Activated CD8-positive, alpha-beta T cell treated with anti-CD3 and anti-CD28 coated beads, Interleukin-2, amount 10 ng/mL, durations not matched to agents 7 days and 5 days (primary cell): Measurements from ENCODE around the gene CFAP54. TPM values are rescaled to one million over a fixed set of nuclear protein-coding genes. Genes with fewer than 3 reads are reported as not detected.

ENCODE experiments used
- ATAC-seq: fragments of 150-1000 bp; cut with Tn5 transposase; one replicate; pipeline ENCODE4 v1.10.0; 2021; ENCODE audit warnings: moderate library complexity
- CTCF ChIA-PET: fragments of 350-600 bp; sonication (Branson Sonifier 250); formaldehyde crosslinking; loops from one replicate; lab custom pipeline; 2021; ENCODE audit warnings: antibody characterized with exemption; lab: Charles Lee
- POLR2A ChIA-PET: fragments of 350-600 bp; sonication (Branson Sonifier 250); formaldehyde crosslinking; loops from one replicate; lab custom pipeline; 2021; ENCODE audit warnings: antibody characterized with exemption; lab: Charles Lee
- DNase-seq: peaks from one replicate; pipeline ENCODE4 v3.0.0-alpha.2; 2020
- H3K27ac Mint-ChIP-seq: one replicate; pipeline ENCODE4 v1.8.0; 2021; ENCODE audit warnings: mild to moderate bottlenecking, mixed read lengths
- H3K27me3 Mint-ChIP-seq: one replicate; pipeline ENCODE4 v1.8.0; 2021; ENCODE audit warnings: low read depth, mixed read lengths
- H3K36me3 Mint-ChIP-seq: one replicate; pipeline ENCODE4 v1.8.0; 2021; ENCODE audit warnings: low read depth, mixed read lengths
- H3K4me1 Mint-ChIP-seq: one replicate; pipeline ENCODE4 v1.8.0; 2021; ENCODE audit warnings: low read depth, mixed read lengths
- H3K4me3 Mint-ChIP-seq: one replicate; pipeline ENCODE4 v1.8.0; 2021; ENCODE audit warnings: mild to moderate bottlenecking, mixed read lengths
- H3K9me3 Mint-ChIP-seq: one replicate; pipeline ENCODE4 v1.8.0; 2022; ENCODE audit warnings: mixed read lengths; ENCODE audit not compliant: insufficient read depth
- total RNA-seq, 2 experiments: library from RNA; stranded (reverse); gene quantifications; one replicate each; pipeline ENCODE4 v1.2.3, GENCODE V29; 2021

Gene CFAP54
- total RNA-seq, 2 experiments from 2014 or later, result 0.18 to 1.2 TPM

DNA sequence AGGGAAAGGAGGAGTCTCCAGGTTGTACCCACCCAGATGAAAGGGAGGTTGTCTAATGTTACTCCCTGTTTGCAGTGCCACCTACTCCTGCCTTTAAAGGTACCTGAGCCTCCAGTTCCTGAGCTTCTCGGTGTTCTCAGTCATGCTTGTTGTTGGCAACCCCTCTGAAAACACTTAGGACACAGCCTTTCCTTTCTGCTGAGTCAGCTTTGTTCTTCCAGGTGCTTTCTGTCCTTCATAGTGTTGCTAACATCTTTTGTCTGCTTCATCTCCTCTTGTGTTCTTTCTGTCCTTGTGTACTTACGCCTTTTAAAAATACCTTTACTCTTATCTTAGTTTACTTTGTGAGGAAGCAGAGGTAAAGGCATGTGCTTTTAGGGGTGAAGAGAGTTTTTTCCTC is 320.7 kb downstream of the CFAP54 start:
- DNase-seq (no peak), ATAC-seq (no peak)
- H3K36me3 Mint-ChIP-seq, result no peaks in the 10 kb centered on the region
- CTCF ChIA-PET, result no interaction called here
- H3K4me3 Mint-ChIP-seq, result no peak overlapping the region
- no peaks in the 10 kb centered on the region for H3K27me3 Mint-ChIP-seq
- H3K4me1 Mint-ChIP-seq, result no peaks in the 10 kb centered on the region
- POLR2A ChIA-PET, result no interaction called here
- no peaks in the 10 kb centered on the region for H3K9me3 Mint-ChIP-seq
- H3K27ac Mint-ChIP-seq, result no peak overlapping the region

DNA sequence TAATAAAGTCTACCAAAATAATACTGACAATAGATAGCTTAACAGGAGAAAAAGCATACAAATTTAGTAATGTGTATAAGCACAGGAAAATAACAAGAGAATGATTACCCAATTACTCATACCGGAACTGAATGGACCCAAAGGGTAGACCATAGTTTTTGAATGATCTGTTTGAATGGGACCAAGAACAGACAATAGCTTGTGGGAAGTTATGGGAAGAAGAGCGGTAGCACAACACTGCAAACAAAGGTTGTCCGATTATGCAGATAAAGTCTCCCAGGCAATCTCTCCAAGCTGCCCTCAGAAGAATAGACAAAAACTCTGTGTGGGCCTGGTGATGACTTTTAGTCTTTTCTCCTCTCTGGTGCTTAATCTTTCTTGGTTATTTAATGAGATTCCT is 321.1 kb downstream of the CFAP54 start:
- H3K4me3 Mint-ChIP-seq, result no peak overlapping the region
- H3K4me1 Mint-ChIP-seq, result no peaks in the 10 kb centered on the region
- no peaks in the 10 kb centered on the region for H3K9me3 Mint-ChIP-seq
- ATAC-seq (no peak), DNase-seq (no peak)
- no peak overlapping the region for H3K27ac Mint-ChIP-seq
- H3K36me3 Mint-ChIP-seq, result no peaks in the 10 kb centered on the region
- CTCF ChIA-PET, result interaction anchor here (1.5 kb wide), 1 partner anchor 16 kb away, joined by 3 read pairs; no protein-coding TSS in a partner anchor
- H3K27me3 Mint-ChIP-seq, result no peaks in the 10 kb centered on the region
- POLR2A ChIA-PET, result no interaction called here

DNA sequence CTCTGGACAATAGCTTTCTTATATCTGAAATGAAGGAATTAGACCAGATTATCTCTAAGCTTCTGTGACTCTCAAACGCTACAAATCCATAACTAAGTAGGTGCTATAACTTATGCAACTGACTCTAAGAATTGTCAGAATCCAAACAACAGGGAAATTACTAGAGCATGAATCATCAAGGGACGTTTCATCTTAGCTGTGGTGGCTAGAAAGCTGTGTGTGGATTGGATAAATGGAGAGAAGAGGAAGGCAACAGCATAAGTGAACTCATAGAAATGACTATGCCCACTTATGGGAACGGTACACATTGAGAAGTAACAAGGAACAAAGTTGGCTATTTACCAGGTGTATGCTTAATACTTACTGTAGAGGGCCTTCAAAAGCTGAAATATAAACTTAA is 321.7 kb downstream of the CFAP54 start:
- no peaks in the 10 kb centered on the region for H3K27me3 Mint-ChIP-seq
- no peak for ATAC-seq
- ChIA-PET CTCF (interaction anchor here (1.5 kb wide), 1 partner anchor 17 kb away, joined by 3 read pairs; no protein-coding TSS in a partner anchor), POLR2A (no interaction called here)
- no peak overlapping the region for H3K27ac Mint-ChIP-seq
- no peaks in the 10 kb centered on the region for H3K4me1 Mint-ChIP-seq
- no peak overlapping the region for H3K4me3 Mint-ChIP-seq
- DNase-seq, result no peak
- H3K9me3 Mint-ChIP-seq, result no peaks in the 10 kb centered on the region
- no peaks in the 10 kb centered on the region for H3K36me3 Mint-ChIP-seq

DNA sequence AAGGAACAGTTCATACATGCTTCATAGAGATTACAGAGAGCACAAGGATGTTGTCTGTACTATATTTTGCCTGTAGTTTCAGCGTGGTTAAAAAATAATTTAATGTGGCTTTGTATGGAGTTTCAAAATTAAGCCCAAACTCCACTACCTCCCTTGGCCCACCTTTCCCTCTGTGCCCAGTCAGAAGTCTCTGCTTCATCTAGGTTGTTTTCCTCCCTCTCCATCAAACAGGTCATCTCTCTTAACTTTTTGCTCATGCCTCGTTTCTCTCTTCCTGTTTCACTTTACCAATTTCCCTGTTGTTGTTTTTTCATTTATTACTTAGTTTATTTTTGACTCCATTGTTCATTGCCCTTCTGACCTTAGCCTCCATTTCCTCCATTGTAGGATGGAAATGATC is 322.8 kb downstream of the CFAP54 start:
- ATAC-seq (no peak), DNase-seq (no peak)
- ChIA-PET POLR2A (no interaction called here), CTCF (interaction anchor here (1.5 kb wide), 1 partner anchor 18 kb away, joined by 3 read pairs; no protein-coding TSS in a partner anchor)
- H3K9me3 Mint-ChIP-seq, result no peaks in the 10 kb centered on the region
- no peaks in the 10 kb centered on the region for H3K27me3 Mint-ChIP-seq
- H3K27ac Mint-ChIP-seq, result no peak overlapping the region
- no peaks in the 10 kb centered on the region for H3K36me3 Mint-ChIP-seq
- H3K4me3 Mint-ChIP-seq, result no peak overlapping the region
- H3K4me1 Mint-ChIP-seq, result no peaks in the 10 kb centered on the region

DNA sequence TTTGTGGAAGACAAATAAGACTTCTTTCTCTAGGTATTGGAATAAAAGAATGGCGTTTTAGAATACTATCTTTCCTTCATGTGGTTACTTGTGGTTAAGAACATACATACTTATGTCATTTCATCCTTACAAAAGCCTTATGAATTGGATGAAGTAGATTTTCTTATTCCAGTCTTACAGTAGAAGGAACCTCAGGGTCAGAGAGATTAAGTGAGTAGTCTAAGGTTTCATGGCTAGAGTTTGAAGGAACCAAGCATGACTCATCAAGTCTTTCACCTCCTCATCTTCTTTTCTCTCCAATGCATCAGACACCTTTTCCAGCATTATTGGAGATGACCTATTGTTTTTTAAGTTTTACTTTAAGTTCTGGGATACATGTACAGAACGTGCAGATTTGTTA is 324.8 kb downstream of the CFAP54 start:
- Mint-ChIP-seq H3K36me3 (no peaks in the 10 kb centered on the region), H3K27ac (no peak overlapping the region), H3K27me3 (no peaks in the 10 kb centered on the region), H3K4me1 (no peaks in the 10 kb centered on the region), H3K4me3 (no peak overlapping the region), H3K9me3 (no peaks in the 10 kb centered on the region)
- ChIA-PET CTCF (no interaction called here), POLR2A (no interaction called here)
- ATAC-seq, result no peak
- no peak for DNase-seq

DNA sequence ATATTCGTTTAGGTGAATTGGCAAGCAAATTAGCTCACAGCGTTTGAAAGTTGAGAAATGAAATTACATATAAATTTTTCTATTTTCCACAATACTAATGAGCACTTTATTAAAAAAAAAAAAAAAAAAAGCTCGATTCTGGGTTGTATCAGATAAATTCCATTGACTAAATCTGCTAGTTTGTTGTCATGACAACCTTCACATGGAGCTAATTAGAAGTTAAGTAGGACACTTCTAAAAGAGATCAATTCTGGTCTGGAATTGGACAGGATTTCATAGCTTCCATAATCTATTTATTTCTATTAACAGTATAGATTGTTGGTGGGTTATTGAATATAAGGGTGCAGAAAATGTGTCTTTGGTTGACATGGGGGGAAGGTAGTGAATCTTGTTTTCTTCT is 332.2 kb downstream of the CFAP54 start:
- POLR2A ChIA-PET, result no interaction called here
- Mint-ChIP-seq H3K36me3 (no peaks in the 10 kb centered on the region), H3K27me3 (peaks cover 2% of the 10 kb centered on the region), H3K4me3 (no peak overlapping the region), H3K9me3 (no peaks in the 10 kb centered on the region), H3K4me1 (no peaks in the 10 kb centered on the region), H3K27ac (no peak overlapping the region)
- DNase-seq, result no peak
- CTCF ChIA-PET, result no interaction called here
- no peak for ATAC-seq

DNA sequence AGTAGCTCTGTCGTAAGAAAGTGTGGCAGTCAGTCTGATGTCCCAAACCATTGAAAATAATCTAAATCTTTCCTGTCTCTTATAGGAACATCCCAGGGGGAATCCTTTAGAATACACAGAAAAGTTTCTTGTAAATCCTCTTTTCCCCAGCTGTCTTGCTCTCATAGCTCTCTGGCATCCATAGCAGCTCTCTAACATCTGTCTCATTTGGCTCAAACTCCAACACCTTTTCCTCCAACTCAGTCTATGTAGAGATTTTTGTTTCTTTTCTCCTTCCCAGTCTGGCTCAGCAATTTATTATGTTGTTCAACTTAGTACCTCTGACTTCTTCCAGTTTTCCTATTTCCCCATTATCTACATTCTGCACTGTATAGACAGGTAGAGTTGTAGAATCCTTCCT is 333.3 kb downstream of the CFAP54 start:
- no peaks in the 10 kb centered on the region for H3K36me3 Mint-ChIP-seq
- ChIA-PET POLR2A (no interaction called here), CTCF (no interaction called here)
- H3K27ac Mint-ChIP-seq, result no peak overlapping the region
- DNase-seq, result no peak
- no peak for ATAC-seq
- no peaks in the 10 kb centered on the region for H3K4me1 Mint-ChIP-seq
- no peak overlapping the region for H3K4me3 Mint-ChIP-seq
- H3K9me3 Mint-ChIP-seq, result no peaks in the 10 kb centered on the region
- peaks cover 2% of the 10 kb centered on the region for H3K27me3 Mint-ChIP-seq

DNA sequence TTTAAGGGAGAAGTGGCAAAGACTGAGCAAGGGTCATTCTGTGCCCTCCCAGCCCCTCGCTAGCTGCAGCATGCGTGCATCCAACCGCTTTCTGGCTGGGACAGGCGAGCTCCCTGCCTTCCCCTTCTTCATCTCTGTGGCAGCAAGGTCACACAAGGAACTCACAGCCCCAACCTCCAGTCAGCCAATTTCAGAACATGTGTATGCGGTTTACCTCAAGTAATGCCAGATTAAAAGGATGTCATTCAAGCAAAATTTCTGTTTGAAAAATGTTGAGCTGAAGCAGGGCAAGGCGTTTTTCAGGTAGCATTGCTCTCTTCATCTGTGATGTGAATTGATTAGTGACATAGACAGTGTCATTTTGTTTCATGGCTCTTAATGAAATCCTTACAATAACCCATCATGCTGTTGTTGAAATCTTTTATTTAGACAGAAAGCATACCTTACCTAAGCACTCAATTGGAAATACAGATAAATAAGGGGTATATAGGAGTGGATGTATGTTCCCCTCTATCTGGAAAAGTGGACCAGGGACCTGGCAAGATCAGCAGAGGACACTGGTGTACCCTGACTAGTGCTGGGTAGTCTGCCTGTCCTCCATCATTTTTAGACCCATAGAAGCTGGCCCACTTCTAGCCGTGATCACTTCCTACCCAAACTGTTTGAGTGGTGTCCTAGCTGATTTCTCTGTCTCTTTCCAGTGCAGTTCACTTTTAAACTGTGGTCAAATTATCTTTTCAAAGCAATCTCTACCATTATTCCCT is 334.9 kb downstream of the CFAP54 start:
- ChIA-PET CTCF (no interaction called here), POLR2A (no interaction called here)
- ATAC-seq, result peak; percentile 58

DNA sequence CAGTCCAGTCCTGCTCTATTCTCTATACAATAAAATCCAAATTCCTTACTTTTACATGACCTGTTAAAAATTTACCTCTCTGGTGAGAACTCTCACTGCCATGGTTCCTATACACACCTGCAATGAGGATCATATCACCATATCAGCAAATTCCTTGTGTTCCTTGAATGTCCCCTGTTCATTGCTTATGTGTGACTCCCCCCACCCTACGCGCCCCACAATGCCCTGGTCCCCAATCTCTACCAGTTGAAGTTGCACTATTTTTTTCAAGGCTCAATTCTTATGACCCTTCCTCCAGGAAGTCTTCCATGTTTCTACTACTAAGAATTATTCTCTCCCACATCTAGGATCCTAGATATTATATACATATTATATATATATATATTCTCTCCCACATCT is 335.5 kb downstream of the CFAP54 start:
- Mint-ChIP-seq H3K27ac (no peak overlapping the region), H3K36me3 (no peaks in the 10 kb centered on the region), H3K4me1 (no peaks in the 10 kb centered on the region), H3K4me3 (no peak overlapping the region), H3K9me3 (no peaks in the 10 kb centered on the region), H3K27me3 (peaks cover under 1% of the 10 kb centered on the region)
- DNase-seq (no peak), ATAC-seq (peak; percentile 43)
- CTCF ChIA-PET, result no interaction called here
- POLR2A ChIA-PET, result no interaction called here

More for the DNA sequence above, 334.9 kb downstream of the CFAP54 start:
- Mint-ChIP-seq H3K9me3 (no peaks in the 10 kb centered on the region), H3K4me3 (no peak overlapping the region), H3K36me3 (no peaks in the 10 kb centered on the region), H3K27me3 (peaks cover 2% of the 10 kb centered on the region), H3K27ac (no peak overlapping the region), H3K4me1 (no peaks in the 10 kb centered on the region)
- peak; percentile 21 for DNase-seq

DNA sequence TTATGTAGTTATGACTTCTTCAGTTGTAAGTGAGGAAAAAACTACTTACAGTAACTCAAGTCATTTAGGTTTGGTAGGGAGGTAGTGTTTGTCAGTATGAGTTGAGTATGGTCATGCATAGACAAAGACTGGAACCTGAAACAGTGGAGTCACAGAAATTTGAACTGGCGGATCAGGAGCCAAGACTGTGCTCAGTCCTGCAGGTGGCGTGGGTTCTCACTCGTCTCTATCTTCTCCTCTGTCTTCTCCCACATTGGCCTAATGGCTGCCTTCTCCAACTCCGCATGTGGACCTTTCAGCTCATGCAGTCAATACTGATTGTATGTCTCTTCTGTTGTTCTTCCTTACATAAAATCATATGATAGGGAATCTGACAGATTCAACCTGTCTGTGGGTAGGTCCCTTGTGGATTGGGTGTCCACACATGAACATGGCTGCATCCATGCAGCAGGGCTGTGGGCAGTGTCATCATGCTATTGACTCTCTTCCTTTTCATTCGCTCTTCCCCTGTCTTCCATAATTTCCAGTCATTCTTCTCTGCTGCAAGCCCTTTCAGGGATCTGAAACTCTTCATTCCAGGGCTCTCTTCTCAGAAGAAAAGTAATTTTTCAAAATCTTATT is 338.9 kb downstream of the CFAP54 start:
- no peaks in the 10 kb centered on the region for H3K9me3 Mint-ChIP-seq
- peak; percentile 47 for ATAC-seq
- POLR2A ChIA-PET, result no interaction called here
- H3K27ac Mint-ChIP-seq, result no peak overlapping the region
- DNase-seq, result peak; percentile 33
- no peak overlapping the region for H3K4me3 Mint-ChIP-seq
- H3K36me3 Mint-ChIP-seq, result no peaks in the 10 kb centered on the region
- CTCF ChIA-PET, result no interaction called here
- no peaks in the 10 kb centered on the region for H3K4me1 Mint-ChIP-seq
- H3K27me3 Mint-ChIP-seq, result no peaks in the 10 kb centered on the region

DNA sequence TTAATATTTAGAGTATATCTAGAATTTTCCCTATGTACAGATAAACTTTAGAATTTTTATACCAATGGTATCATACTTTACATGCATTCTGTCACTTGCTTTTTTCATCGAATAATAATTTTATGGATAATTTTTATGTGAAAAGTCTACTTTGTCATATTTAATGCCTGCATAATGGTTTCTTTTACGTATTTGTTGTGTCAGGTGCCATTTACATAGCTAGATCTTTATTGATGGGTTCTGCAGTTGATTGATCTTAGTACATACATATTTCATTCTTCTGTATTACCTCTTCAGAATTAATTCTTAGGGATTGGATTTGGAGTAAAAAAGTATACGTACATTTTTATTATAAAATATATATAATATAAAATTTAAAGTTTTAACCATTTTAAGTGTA is 340.0 kb downstream of the CFAP54 start:
- no peak for DNase-seq
- CTCF ChIA-PET, result no interaction called here
- no peaks in the 10 kb centered on the region for H3K36me3 Mint-ChIP-seq
- H3K4me3 Mint-ChIP-seq, result no peak overlapping the region
- no peak overlapping the region for H3K27ac Mint-ChIP-seq
- H3K9me3 Mint-ChIP-seq, result no peaks in the 10 kb centered on the region
- no peaks in the 10 kb centered on the region for H3K27me3 Mint-ChIP-seq
- no peaks in the 10 kb centered on the region for H3K4me1 Mint-ChIP-seq
- ATAC-seq, result no peak
- POLR2A ChIA-PET, result no interaction called here

DNA sequence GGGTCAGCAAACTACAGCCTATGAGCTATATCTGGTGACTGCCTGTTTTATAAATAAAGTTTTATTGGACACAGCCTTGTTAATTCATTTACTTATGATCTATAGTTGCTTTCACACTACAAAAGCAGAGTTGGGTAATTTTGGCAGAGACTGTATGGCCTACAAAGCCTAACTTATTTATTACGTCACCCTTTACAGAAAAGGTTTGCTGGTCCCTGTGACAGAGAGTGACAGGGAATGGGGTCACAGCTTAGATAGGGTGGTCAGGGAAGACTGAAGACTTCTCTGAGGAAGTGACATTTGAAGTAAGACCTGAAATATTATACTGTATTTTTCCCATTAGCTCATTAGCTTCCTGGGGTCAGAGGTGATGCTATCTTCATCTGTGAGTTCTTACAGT is 342.0 kb downstream of the CFAP54 start:
- POLR2A ChIA-PET, result no interaction called here
- no peak overlapping the region for H3K4me3 Mint-ChIP-seq
- no peak overlapping the region for H3K27ac Mint-ChIP-seq
- ATAC-seq (no peak), DNase-seq (no peak)
- CTCF ChIA-PET, result no interaction called here
- no peaks in the 10 kb centered on the region for H3K36me3 Mint-ChIP-seq
- peaks cover 7% of the 10 kb centered on the region for H3K27me3 Mint-ChIP-seq
- H3K4me1 Mint-ChIP-seq, result no peaks in the 10 kb centered on the region
- H3K9me3 Mint-ChIP-seq, result no peaks in the 10 kb centered on the region
